GM12878 (cell line): Measurements from ENCODE around the gene BNIP3. TPM values are rescaled to one million over a fixed set of nuclear protein-coding genes. Genes with fewer than 3 reads are reported as not detected.

Experiments used
- ATAC-seq: fragments of 200-7000 bp; cut with Tn5 transposase; 3 replicates; pipeline ENCODE4 v1.9.1; 2020; ENCODE audit warnings: mild to moderate bottlenecking, moderate library complexity
- BruUV-seq: library from RNA; stranded (reverse); fragments of 400-500 nt; replicated peaks from 2 replicates; lab custom pipeline; 2021; lab: Mats Ljungman, UMichigan
- CTCF ChIA-PET: fragments of 300-600 bp; sonication (Branson Sonifier 250); formaldehyde crosslinking; extraction: SDS; loops from one replicate; lab custom pipeline; 2021; ENCODE audit warnings: inconsistent platforms; lab: Yijun Ruan, JAX
- POLR2A ChIA-PET: fragments of 350-600 bp; formaldehyde crosslinking; extraction: SDS; loops from one replicate; lab custom pipeline; 2021; ENCODE audit warnings: inconsistent platforms; lab: Charles Lee
- RAD21 ChIA-PET: fragments of 300-600 bp; sonication (Branson Sonifier 250); formaldehyde crosslinking; loops from one replicate; lab custom pipeline; 2023; ENCODE audit warnings: antibody characterized with exemption; ENCODE audit not compliant: unreplicated experiment; lab: Charles Lee
- SMC1A ChIA-PET: fragments of 300-600 bp; sonication (Branson Sonifier 250); formaldehyde crosslinking; loops from one replicate; lab custom pipeline; 2023; ENCODE audit not compliant: unreplicated experiment, uncharacterized antibody; lab: Charles Lee
- DNase-seq: peaks from one replicate; pipeline ENCODE4 v3.0.0-alpha.2; 2011; ENCODE audit warnings: low read depth, low spot score
- FAIRE-seq: peaks from 3 replicates; lab custom pipeline; 2011; peaks lifted over from hg19 to GRCh38; lab: Jason Lieb, UNC
- H2AFZ ChIP-seq: 2 replicates; pipeline ENCODE4 v1.6.0; 2011; ENCODE audit warnings: low read depth, low read length, control low read depth; ENCODE audit not compliant: control insufficient read depth
- H3K27ac ChIP-seq: 2 replicates; pipeline ENCODE4 v1.5.1; 2011; ENCODE audit warnings: control low read depth; ENCODE audit not compliant: control insufficient read depth, insufficient read depth
- H3K27me3 ChIP-seq, 2 experiments: replicated peaks in 1 of 2; 2 replicates each; pipeline versions ENCODE4 v1.6.0 to v1.6.1; 2011; ENCODE audit warnings: low read length in 1 of 2; ENCODE audit not compliant: control insufficient read depth in 2 of 2, insufficient read depth in 2 of 2
- H3K36me3 ChIP-seq, 2 experiments: 2 replicates each; pipeline ENCODE4 v1.5.1; 2011; ENCODE audit warnings: low read length in 1 of 2; ENCODE audit not compliant: control insufficient read depth in 2 of 2, insufficient read depth in 2 of 2
- H3K4me1 ChIP-seq: 2 replicates; pipeline ENCODE4 v1.6.1; 2011; ENCODE audit warnings: mild to moderate bottlenecking, low read length, moderate library complexity, mixed read lengths; ENCODE audit not compliant: control insufficient read depth, insufficient read depth
- H3K4me2 ChIP-seq: 2 replicates; pipeline ENCODE4 v1.6.0; 2011; ENCODE audit warnings: control low read depth; ENCODE audit not compliant: control insufficient read depth, insufficient read depth
- H3K4me3 ChIP-seq: fragments of 200-600 bp; sonication (generic); 2 replicates; pipeline ENCODE4 v1.5.1; 2016
- H3K79me2 ChIP-seq: 2 replicates; pipeline ENCODE4 v1.6.0; 2011; ENCODE audit warnings: low read length; ENCODE audit not compliant: control insufficient read depth, insufficient read depth
- H3K9ac ChIP-seq: 2 replicates; pipeline ENCODE4 v1.8.0; 2011; ENCODE audit warnings: low read length, control low read depth, mixed read lengths; ENCODE audit not compliant: control insufficient read depth, insufficient read depth
- H3K9me3 ChIP-seq: replicated peaks from 3 replicates; pipeline ENCODE4 v1.5.1; 2011; ENCODE audit warnings: mild to moderate bottlenecking, low read length; ENCODE audit not compliant: control insufficient read depth, insufficient read depth
- H4K20me1 ChIP-seq: 2 replicates; pipeline ENCODE4 v1.6.0; 2011; ENCODE audit not compliant: control insufficient read depth, insufficient read depth
- BCL11A ChIP-seq: IDR thresholded peaks from 2 replicates; pipeline ENCODE4 v1.6.1; 2011; ENCODE audit warnings: low read depth, low read length
- BHLHE40 ChIP-seq, 2 experiments: fragments of 450-650 bp in 1 of 2; IDR thresholded peaks; 2 replicates each; pipeline ENCODE4 v1.6.1; 2011 to 2017; ENCODE audit warnings: low read depth in 2 of 2, borderline replicate concordance in 1 of 2, improper control_type of control experiment in 1 of 2, low read length in 1 of 2, mild to moderate bottlenecking in 1 of 2
- CBFB ChIP-seq: IDR thresholded peaks from 2 replicates; pipeline ENCODE4 v1.6.1; 2016; ENCODE audit warnings: antibody characterized with exemption, low read depth
- CREB1 ChIP-seq: IDR thresholded peaks from 2 replicates; pipeline ENCODE4 v1.6.1; 2012; ENCODE audit warnings: low read depth, mild to moderate bottlenecking, inconsistent platforms
- CREM ChIP-seq: IDR thresholded peaks from 2 replicates; pipeline ENCODE4 v1.6.1; 2014; ENCODE audit warnings: antibody characterized with exemption, low read depth
- EED ChIP-seq: sonication (generic); IDR thresholded peaks from 2 replicates; pipeline ENCODE4 v1.6.1; 2016; ENCODE audit warnings: antibody characterized with exemption, low read depth
- FOXM1 ChIP-seq: IDR thresholded peaks from 2 replicates; pipeline ENCODE4 v1.6.1; 2012; ENCODE audit warnings: low read depth, mild to moderate bottlenecking, inconsistent platforms, low read length, moderate library complexity
- IKZF1 ChIP-seq: fragments of 450-650 bp; conservative IDR thresholded peaks from 2 replicates; pipeline ENCODE4 v1.6.1; 2017; ENCODE audit warnings: antibody characterized with exemption, mild to moderate bottlenecking
- IRF4 ChIP-seq: IDR thresholded peaks from 2 replicates; pipeline ENCODE4 v1.6.1; 2011; ENCODE audit warnings: low read depth, low read length
- PAX5 ChIP-seq: IDR thresholded peaks from 2 replicates; pipeline ENCODE4 v1.6.1; 2011; ENCODE audit warnings: low read depth, low read length, borderline replicate concordance
- SIN3A ChIP-seq: IDR thresholded peaks from 2 replicates; pipeline ENCODE4 v1.6.1; 2012; ENCODE audit warnings: low read depth, low read length, improper control_type of control experiment
- SPI1 ChIP-seq: IDR thresholded peaks from 2 replicates; pipeline ENCODE4 v1.6.1; 2011; ENCODE audit warnings: low read depth, mild to moderate bottlenecking, low read length, moderate library complexity, borderline replicate concordance; ENCODE audit not compliant: insufficient read depth
- STAT1 ChIP-seq: fragments of 450-650 bp; conservative IDR thresholded peaks from 2 replicates; pipeline ENCODE4 v1.6.1; 2014; ENCODE audit warnings: antibody characterized with exemption, mild to moderate bottlenecking
- YY1 ChIP-seq: IDR thresholded peaks from 2 replicates; pipeline ENCODE4 v1.6.1; 2011; ENCODE audit warnings: low read depth, mild to moderate bottlenecking, low read length
- WGBS: methylation state at CpG from one replicate; pipeline ENCODE4 v1.1.6; 2016; ENCODE audit warnings: low lambda C conversion rate; ENCODE audit not compliant: insufficient replicate concordance, insufficient coverage; ENCODE audit errors: missing lambda C conversion rate; 5-methylcytosine and 5-hydroxymethylcytosine counted together
- in situ Hi-C: fragments of 300-500 bp; cut with MboI; formaldehyde crosslinking; loops from 9 replicates; pipeline ENCODE4 v1.14.3; 2018; ENCODE audit warnings: mixed read lengths
- intact Hi-C: fragments of 100-400 bp; cut with micrococcal nuclease; formaldehyde crosslinking; loops from one replicate; pipeline ENCODE4 v1.14.2; 2022; ENCODE audit not compliant: unreplicated experiment
- polyA plus RNA-seq, 11 experiments: library from polyadenylated mRNA; depleted of rRNA in 4 of 11; unstranded in 6 of 11; stranded (reverse) in 5 of 11; fragments of >200 nt; fragmentation: Nextera tagmentation in 4 of 11; fragmentation: Illumina TruSeq in 1 of 11; extraction: Ambion mirVana in 4 of 11; extraction: Trizol in 1 of 11; gene quantifications; 1 replicate in 1 of 11; 2 replicates in 10 of 11; pipeline versions ENCODE4 v1.2.1 to v1.2.3, GENCODE V29; 2011 to 2016; ENCODE audit warnings: inconsistent platforms in 2 of 11, missing spikeins in 2 of 11, low read depth in 1 of 11
- total RNA-seq, 4 experiments: library from RNA; depleted of rRNA in 3 of 4; stranded (reverse); fragments of >200 nt in 3 of 4; fragmentation: Illumina TruSeq in 1 of 4; extraction: Trizol in 1 of 4; gene quantifications; 2 replicates each; pipeline versions ENCODE4 v1.2.1 to v1.2.3, GENCODE V29; 2013 to 2021
- TF ChIP-seq, protein P1 (sequence below): fragments of 150-350 bp; IDR thresholded peaks from 2 replicates; pipeline ENCODE4 v1.6.1; 2016; ENCODE audit warnings: low read depth, low read length
- TF ChIP-seq, protein P2 (sequence below): fragments of 450-650 bp; IDR thresholded peaks from 2 replicates; pipeline ENCODE4 v1.6.1; 2017; ENCODE audit warnings: mild to moderate bottlenecking

The BNIP3 gene
- total and polyA plus RNA-seq, 10 of the 15 experiments (the other 5 are each of a cell fraction or from before 2014, with no cell fraction given) = 7.7 to 122 (median 29.9) TPM

DNA sequence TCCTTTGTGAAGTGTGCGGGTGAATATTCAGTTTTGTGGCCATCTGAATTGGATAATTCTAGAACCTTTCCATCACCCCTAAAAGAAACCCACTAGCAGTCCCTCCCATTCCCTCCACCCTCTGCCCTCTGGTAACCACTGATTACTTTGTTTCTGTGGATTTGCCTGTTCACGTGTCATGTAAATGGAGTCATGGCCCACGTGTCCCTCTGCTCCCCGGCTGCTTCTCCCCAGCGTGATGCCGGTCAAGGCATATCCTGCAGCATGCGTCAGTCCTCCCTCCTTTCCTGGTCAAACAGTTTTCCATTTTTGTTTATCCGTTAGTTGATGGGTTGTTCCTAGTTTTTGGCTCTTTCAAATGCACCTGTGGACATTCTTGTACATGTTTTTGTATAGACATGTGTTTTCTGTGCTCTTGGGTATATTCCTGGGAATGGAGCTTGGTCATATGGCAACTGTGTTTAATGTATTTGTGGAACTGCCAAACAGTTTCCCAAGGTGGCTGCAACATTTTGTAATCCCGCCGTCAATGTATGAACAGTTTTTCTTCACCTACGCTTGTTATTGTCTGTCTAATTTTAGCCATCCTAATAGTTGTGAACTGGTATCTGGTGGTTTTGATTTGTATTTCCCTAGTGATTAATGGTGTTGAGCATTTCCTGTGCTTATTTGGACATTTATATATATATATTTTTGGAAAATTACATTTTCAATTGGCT lies 58.5 kb downstream of the BNIP3 start (continued):
- TF ChIP-seq, protein P1, sequence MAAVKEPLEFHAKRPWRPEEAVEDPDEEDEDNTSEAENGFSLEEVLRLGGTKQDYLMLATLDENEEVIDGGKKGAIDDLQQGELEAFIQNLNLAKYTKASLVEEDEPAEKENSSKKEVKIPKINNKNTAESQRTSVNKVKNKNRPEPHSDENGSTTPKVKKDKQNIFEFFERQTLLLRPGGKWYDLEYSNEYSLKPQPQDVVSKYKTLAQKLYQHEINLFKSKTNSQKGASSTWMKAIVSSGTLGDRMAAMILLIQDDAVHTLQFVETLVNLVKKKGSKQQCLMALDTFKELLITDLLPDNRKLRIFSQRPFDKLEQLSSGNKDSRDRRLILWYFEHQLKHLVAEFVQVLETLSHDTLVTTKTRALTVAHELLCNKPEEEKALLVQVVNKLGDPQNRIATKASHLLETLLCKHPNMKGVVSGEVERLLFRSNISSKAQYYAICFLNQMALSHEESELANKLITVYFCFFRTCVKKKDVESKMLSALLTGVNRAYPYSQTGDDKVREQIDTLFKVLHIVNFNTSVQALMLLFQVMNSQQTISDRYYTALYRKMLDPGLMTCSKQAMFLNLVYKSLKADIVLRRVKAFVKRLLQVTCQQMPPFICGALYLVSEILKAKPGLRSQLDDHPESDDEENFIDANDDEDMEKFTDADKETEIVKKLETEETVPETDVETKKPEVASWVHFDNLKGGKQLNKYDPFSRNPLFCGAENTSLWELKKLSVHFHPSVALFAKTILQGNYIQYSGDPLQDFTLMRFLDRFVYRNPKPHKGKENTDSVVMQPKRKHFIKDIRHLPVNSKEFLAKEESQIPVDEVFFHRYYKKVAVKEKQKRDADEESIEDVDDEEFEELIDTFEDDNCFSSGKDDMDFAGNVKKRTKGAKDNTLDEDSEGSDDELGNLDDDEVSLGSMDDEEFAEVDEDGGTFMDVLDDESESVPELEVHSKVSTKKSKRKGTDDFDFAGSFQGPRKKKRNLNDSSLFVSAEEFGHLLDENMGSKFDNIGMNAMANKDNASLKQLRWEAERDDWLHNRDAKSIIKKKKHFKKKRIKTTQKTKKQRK = no peak
- no peak for TF ChIP-seq STAT1

DNA sequence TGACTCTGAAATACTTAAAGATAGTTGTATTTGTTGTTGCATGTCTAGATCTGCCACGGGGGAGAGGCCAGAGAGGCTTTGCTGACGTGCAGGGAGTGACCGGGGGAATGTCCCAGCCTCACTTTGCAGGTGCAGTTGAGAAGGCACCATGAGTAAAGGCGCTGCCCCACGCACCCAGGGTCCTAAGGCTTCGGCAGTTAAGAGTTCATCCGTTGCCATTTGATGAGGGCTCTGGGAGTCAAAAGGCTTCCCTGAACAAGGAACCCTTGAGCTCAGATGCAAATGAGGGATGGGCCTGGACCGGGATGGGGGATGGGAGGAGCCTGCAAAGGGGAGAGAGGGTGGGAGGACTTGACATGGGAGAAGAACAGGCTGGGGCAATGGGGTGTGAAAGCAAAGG lies 60.5 kb downstream of the BNIP3 start:
- ChIA-PET POLR2A (no interaction called here), RAD21 (no interaction called here), SMC1A (interaction anchor here (1.2 to 1.3 kb wide), 2 partner anchors 8 to 14 kb away, joined by 4 read pairs; no protein-coding TSS in a partner anchor), CTCF (no interaction called here)
- no peaks in the 10 kb centered on the region for H3K27me3 ChIP-seq
- H3K4me2 ChIP-seq = no peak overlapping the region
- no peak overlapping the region for H3K4me3 ChIP-seq
- ATAC-seq (peak; percentile 90), DNase-seq (no peak), FAIRE-seq (no peak)
- peaks cover 3% of the 10 kb centered on the region; the same call in 1 of the 2 replicates for H3K4me1 ChIP-seq
- no peak overlapping the region for H2AFZ ChIP-seq
- no peak overlapping the region for H3K9ac ChIP-seq
- peaks cover 7% of the 10 kb centered on the region for H3K9me3 ChIP-seq
- H4K20me1 ChIP-seq = no peaks in the 10 kb centered on the region
- H3K36me3 ChIP-seq = peaks cover 0 to 3% of the 10 kb centered on the region in 2 experiments; a peak in 1 of 4 replicates
- no peak overlapping the region for H3K27ac ChIP-seq
- intact Hi-C loops (no loop called here), in situ Hi-C loops (no loop called here)
- peaks cover 45% of the 10 kb centered on the region for H3K79me2 ChIP-seq
- WGBS = 9% methylated on average over 7 of the region's 8 CpGs
- no TSS peak for BruUV-seq
- TF ChIP-seq IKZF1 (no peak), FOXM1 (peak; percentile 21; the same call in 1 of the 2 replicates), EED (peak; percentile 33; the same call in 1 of the 2 replicates), CREB1 (peak; percentile 64; the same call in 1 of the 2 replicates), PAX5 (0 out of 2 replicates have a peak, but pooled peaks have one; percentile 8), IRF4 (no peak), BCL11A (0 out of 2 replicates have a peak, but pooled peaks have one; percentile 14), SPI1 (no peak), SIN3A (no peak), CREM (peak; percentile 78), YY1 (0 out of 2 replicates have a peak, but pooled peaks have one; percentile 15), BHLHE40 (IDR thresholded peaks at IDR 0.05; ENCODE audit: borderline replicate concordance in 1 of 2, low read depth in 2 of 2, low read length in 1 of 2) (peak in 1 of 2 experiments; percentile 33; a peak in 1 of 4 replicates), CBFB (0 out of 2 replicates have a peak, but pooled peaks have one; percentile 29)
- TF ChIP-seq, protein P2, sequence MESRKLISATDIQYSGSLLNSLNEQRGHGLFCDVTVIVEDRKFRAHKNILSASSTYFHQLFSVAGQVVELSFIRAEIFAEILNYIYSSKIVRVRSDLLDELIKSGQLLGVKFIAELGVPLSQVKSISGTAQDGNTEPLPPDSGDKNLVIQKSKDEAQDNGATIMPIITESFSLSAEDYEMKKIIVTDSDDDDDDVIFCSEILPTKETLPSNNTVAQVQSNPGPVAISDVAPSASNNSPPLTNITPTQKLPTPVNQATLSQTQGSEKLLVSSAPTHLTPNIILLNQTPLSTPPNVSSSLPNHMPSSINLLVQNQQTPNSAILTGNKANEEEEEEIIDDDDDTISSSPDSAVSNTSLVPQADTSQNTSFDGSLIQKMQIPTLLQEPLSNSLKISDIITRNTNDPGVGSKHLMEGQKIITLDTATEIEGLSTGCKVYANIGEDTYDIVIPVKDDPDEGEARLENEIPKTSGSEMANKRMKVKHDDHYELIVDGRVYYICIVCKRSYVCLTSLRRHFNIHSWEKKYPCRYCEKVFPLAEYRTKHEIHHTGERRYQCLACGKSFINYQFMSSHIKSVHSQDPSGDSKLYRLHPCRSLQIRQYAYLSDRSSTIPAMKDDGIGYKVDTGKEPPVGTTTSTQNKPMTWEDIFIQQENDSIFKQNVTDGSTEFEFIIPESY = peak; percentile 67; the same call in 1 of the 2 replicates
